Measurements from ENCODE around the gene CPTP. TPM values are rescaled to one million over a fixed set of nuclear protein-coding genes. Genes with fewer than 3 reads are reported as not detected.

Gene CPTP
- total RNA-seq, 1 experiment from 2014 or later, result 141 TPM

DNA sequence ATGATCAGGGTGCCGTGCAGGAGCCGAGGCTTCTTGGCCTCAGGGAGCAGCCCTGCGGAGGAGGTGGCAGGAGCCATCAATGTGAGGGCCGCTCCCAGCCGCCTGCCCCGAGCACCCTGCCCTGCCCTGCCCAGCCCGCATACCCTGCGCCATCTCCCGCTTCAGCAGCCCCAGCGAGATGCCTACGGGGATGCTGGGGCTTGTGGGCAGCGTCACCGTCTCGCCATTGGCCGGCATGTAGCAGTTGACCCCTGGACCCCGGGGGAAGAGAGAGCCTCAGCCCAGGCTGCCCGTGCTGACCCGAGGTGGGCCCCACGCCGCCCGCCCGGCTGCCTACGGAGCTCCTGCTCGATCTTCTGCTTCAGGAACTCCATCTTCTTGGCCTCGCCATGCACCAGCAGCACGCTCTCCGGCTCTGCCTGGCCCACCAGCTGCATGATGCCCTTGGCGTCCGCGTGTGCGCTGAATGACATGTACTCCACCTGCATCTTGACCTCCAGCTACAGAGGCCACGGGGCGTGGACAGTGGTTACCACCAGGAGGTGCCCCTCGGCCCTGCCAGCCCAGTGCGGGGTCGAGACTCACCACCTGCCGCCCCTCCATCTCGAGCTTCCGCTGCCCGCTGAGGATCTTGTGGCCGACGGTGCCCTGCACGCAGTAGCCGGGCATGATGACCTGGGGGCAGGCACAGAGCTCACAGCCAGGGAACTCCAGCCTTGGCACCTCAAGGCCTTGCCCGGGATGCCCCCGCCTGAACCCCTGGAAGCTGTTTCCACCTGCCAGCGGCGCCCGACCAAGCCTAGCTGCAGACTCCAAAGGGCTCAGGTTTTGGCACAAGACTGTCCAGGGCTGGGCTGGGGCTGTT is 11.9 kb upstream of the CPTP start:
- peaks cover 37% of the 10 kb centered on the region for H3K36me3 ChIP-seq (ENCODE audit: low read depth, low read length)
- no peak for DNase-seq
- no peak for TF ChIP-seq EZH2phosphoT487 (IDR thresholded peaks at IDR 0.05; ENCODE audit: borderline replicate concordance, low read length)
- TF ChIP-seq EZH2 (IDR thresholded peaks at IDR 0.05; ENCODE audit: low read length, unreplicated experiment), result no peak
- H3K4me1 ChIP-seq (ENCODE audit: insufficient read depth, low read length), result peaks cover 17% of the 10 kb centered on the region
- no peak overlapping the region for H3K4me3 ChIP-seq (ENCODE audit: low read length)
- no peaks in the 10 kb centered on the region for H3K9me3 ChIP-seq (ENCODE audit: low read length)
- no peaks in the 10 kb centered on the region for H3F3A ChIP-seq (ENCODE audit: low read length, unreplicated experiment)
- no peak for ATAC-seq
- no peak overlapping the region for H2AFZ ChIP-seq (ENCODE audit: low read length)
- peaks cover 60% of the 10 kb centered on the region for H3K79me2 ChIP-seq (ENCODE audit: low read length)
- H3K4me2 ChIP-seq (ENCODE audit: low read length), result no peak overlapping the region
- H3K9ac ChIP-seq (ENCODE audit: low read length), result no peak overlapping the region
- CTCF ChIA-PET, result no interaction called here
- intact Hi-C loops (cut with micrococcal nuclease), result no loop called here
- BruUV-seq (replicated peaks), result no TSS peak
- H3K27ac ChIP-seq (ENCODE audit: low read length), result no peak overlapping the region
- no peaks in the 10 kb centered on the region for H3K9me2 ChIP-seq (replicated peaks; ENCODE audit: low read length)
- peaks cover 7% of the 10 kb centered on the region; the same call in 1 of the 2 replicates for H4K20me1 ChIP-seq (ENCODE audit: low read length)
- POLR2A ChIA-PET (ENCODE audit: unreplicated experiment), result no interaction called here
- H3K27me3 ChIP-seq (ENCODE audit: low read length), result no peaks in the 10 kb centered on the region

DNA sequence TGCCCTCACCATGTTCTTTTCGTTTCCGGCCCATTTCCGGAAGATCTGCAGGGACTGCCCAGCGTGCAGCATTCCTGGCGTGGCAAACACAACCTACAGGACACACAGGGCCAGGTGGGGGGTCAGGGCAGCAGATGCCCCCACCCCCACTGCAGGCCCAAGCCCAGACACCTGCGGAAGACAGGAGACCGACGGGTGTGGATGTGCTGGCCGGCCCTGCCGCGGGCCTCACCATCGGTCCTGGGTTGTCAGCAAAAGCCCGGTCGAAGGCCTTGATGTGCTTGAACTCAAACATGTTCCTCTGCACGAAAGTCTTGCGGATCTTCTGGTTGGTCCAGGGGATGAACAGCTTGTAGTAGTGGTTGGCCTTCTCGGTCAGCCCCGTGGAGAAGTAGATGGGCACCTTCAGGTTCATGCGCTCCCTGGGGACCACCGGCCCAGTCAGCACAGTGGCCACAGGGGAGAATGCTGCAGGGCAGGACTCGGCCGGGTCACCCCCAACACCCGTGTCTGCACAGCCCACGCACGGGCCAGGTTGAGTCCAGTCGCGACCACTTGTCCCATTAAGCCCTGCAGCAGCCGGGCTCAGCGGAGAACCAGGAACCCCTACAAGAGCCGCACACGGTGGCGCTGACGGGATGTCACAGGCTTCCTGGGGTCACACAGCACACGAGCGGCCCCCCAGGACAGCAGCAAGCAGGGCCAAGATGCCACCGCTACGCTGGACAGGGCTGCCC is 10.9 kb upstream of the CPTP start:
- POLR2A ChIA-PET (ENCODE audit: unreplicated experiment), result no interaction called here
- H3K27me3 ChIP-seq (ENCODE audit: low read length), result no peaks in the 10 kb centered on the region
- no peak overlapping the region for H3K4me3 ChIP-seq (ENCODE audit: low read length)
- peaks cover 3% of the 10 kb centered on the region for H3F3A ChIP-seq (ENCODE audit: low read length, unreplicated experiment)
- H3K9me3 ChIP-seq (ENCODE audit: low read length), result no peaks in the 10 kb centered on the region
- no peaks in the 10 kb centered on the region for H3K9me2 ChIP-seq (replicated peaks; ENCODE audit: low read length)
- peaks cover 60% of the 10 kb centered on the region for H3K79me2 ChIP-seq (ENCODE audit: low read length)
- no peak for ATAC-seq
- TF ChIP-seq, protein P1, sequence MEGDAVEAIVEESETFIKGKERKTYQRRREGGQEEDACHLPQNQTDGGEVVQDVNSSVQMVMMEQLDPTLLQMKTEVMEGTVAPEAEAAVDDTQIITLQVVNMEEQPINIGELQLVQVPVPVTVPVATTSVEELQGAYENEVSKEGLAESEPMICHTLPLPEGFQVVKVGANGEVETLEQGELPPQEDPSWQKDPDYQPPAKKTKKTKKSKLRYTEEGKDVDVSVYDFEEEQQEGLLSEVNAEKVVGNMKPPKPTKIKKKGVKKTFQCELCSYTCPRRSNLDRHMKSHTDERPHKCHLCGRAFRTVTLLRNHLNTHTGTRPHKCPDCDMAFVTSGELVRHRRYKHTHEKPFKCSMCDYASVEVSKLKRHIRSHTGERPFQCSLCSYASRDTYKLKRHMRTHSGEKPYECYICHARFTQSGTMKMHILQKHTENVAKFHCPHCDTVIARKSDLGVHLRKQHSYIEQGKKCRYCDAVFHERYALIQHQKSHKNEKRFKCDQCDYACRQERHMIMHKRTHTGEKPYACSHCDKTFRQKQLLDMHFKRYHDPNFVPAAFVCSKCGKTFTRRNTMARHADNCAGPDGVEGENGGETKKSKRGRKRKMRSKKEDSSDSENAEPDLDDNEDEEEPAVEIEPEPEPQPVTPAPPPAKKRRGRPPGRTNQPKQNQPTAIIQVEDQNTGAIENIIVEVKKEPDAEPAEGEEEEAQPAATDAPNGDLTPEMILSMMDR (conservative IDR thresholded peaks at IDR 0.05; ENCODE audit: low read depth, low read length), result no peak
- TF ChIP-seq EZH2 (IDR thresholded peaks at IDR 0.05; ENCODE audit: low read length, unreplicated experiment), result no peak
- TF ChIP-seq EZH2phosphoT487 (IDR thresholded peaks at IDR 0.05; ENCODE audit: borderline replicate concordance, low read length), result no peak
- H4K20me1 ChIP-seq (ENCODE audit: low read length), result peaks cover 7% of the 10 kb centered on the region; the same call in 1 of the 2 replicates
- BruUV-seq (replicated peaks), result no TSS peak
- peaks cover 38% of the 10 kb centered on the region for H3K36me3 ChIP-seq (ENCODE audit: low read depth, low read length)
- no peak overlapping the region for H2AFZ ChIP-seq (ENCODE audit: low read length)
- no peak for DNase-seq
- H3K4me1 ChIP-seq (ENCODE audit: insufficient read depth, low read length), result peaks cover 25% of the 10 kb centered on the region
- H3K9ac ChIP-seq (ENCODE audit: low read length), result no peak overlapping the region
- no peak overlapping the region for H3K27ac ChIP-seq (ENCODE audit: low read length)
- intact Hi-C loops (cut with micrococcal nuclease), result no loop called here
- no peak overlapping the region for H3K4me2 ChIP-seq (ENCODE audit: low read length)
- CTCF ChIA-PET, result no interaction called here

DNA sequence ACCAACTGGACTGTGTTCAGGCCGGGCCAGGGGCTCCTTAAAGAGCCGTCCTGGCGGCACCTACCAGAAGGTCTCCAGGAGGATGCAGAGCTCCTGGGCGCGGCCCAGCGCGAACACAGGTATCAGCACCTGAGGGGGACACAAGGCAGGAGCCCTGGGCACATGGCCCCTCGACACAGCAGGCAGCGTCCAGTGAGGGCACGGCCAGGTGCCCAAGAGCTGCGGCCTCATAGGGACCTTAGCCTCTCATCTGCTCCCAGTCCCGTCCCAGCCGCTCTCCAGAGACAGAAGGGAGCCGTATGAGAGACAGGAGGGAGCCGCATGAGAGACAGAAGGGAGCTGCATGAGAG is 10.4 kb upstream of the CPTP start:
- H3K9ac ChIP-seq (ENCODE audit: low read length), result no peak overlapping the region
- ChIA-PET CTCF (no interaction called here), POLR2A (ENCODE audit: unreplicated experiment) (no interaction called here)
- H3K9me2 ChIP-seq (replicated peaks; ENCODE audit: low read length), result no peaks in the 10 kb centered on the region
- no peak overlapping the region for H2AFZ ChIP-seq (ENCODE audit: low read length)
- ATAC-seq (no peak), DNase-seq (no peak)
- H3K4me2 ChIP-seq (ENCODE audit: low read length), result no peak overlapping the region
- H3K27ac ChIP-seq (ENCODE audit: low read length), result no peak overlapping the region
- no peaks in the 10 kb centered on the region for H3K9me3 ChIP-seq (ENCODE audit: low read length)
- H3F3A ChIP-seq (ENCODE audit: low read length, unreplicated experiment), result peaks cover 9% of the 10 kb centered on the region
- peaks cover 31% of the 10 kb centered on the region for H3K4me1 ChIP-seq (ENCODE audit: insufficient read depth, low read length)
- no peak for TF ChIP-seq EZH2phosphoT487 (IDR thresholded peaks at IDR 0.05; ENCODE audit: borderline replicate concordance, low read length)
- TF ChIP-seq, protein P1 (conservative IDR thresholded peaks at IDR 0.05; ENCODE audit: low read depth, low read length), result no peak
- no peak for TF ChIP-seq EZH2 (IDR thresholded peaks at IDR 0.05; ENCODE audit: low read length, unreplicated experiment)
- no peaks in the 10 kb centered on the region for H3K27me3 ChIP-seq (ENCODE audit: low read length)
- peaks cover 60% of the 10 kb centered on the region for H3K79me2 ChIP-seq (ENCODE audit: low read length)
- H4K20me1 ChIP-seq (ENCODE audit: low read length), result peaks cover 7% of the 10 kb centered on the region; the same call in 1 of the 2 replicates
- intact Hi-C loops (cut with micrococcal nuclease), result no loop called here
- no peak overlapping the region for H3K4me3 ChIP-seq (ENCODE audit: low read length)
- peaks cover 43% of the 10 kb centered on the region for H3K36me3 ChIP-seq (ENCODE audit: low read depth, low read length)
- no TSS peak for BruUV-seq (replicated peaks)

All from PC-3 (cell line).